Mammary epithelial cell (primary cell): Measurements from ENCODE around the gene C13orf46.

ENCODE experiments used
- CTCF ChIP-seq, 2 donors: IDR thresholded peaks in 1 of 2; conservative IDR thresholded peaks in 1 of 2; 2 replicates each; pipeline ENCODE4 v1.5.1; 2011 to 2012; ENCODE audit warnings: inconsistent platforms in 2 of 2, low read length in 2 of 2, mild to moderate bottlenecking in 2 of 2, control low read depth in 1 of 2, low read depth in 1 of 2; ENCODE audit not compliant: insufficient read depth in 1 of 2; ENCODE audit errors: extremely low read depth in 1 of 2
- EZH2 ChIP-seq: IDR thresholded peaks from 2 replicates; pipeline ENCODE4 v1.6.1; 2012; ENCODE audit warnings: low read length, inconsistent platforms, borderline replicate concordance

GRCh38 chr13:114020750-114021463 lies 47.0 kb upstream of the C13orf46 start:
- TF ChIP-seq CTCF (conservative IDR thresholded peaks at IDR 0.05 in 1 of 2, IDR thresholded peaks at IDR 0.05 in 1 of 2; ENCODE audit: extremely low read depth in 1 of 2, insufficient read depth in 1 of 2, low read depth in 1 of 2, low read length in 2 of 2) (no peak), EZH2 (no peak)
